ENCODE data around the gene PTPN1.

Gene PTPN1

DNA sequence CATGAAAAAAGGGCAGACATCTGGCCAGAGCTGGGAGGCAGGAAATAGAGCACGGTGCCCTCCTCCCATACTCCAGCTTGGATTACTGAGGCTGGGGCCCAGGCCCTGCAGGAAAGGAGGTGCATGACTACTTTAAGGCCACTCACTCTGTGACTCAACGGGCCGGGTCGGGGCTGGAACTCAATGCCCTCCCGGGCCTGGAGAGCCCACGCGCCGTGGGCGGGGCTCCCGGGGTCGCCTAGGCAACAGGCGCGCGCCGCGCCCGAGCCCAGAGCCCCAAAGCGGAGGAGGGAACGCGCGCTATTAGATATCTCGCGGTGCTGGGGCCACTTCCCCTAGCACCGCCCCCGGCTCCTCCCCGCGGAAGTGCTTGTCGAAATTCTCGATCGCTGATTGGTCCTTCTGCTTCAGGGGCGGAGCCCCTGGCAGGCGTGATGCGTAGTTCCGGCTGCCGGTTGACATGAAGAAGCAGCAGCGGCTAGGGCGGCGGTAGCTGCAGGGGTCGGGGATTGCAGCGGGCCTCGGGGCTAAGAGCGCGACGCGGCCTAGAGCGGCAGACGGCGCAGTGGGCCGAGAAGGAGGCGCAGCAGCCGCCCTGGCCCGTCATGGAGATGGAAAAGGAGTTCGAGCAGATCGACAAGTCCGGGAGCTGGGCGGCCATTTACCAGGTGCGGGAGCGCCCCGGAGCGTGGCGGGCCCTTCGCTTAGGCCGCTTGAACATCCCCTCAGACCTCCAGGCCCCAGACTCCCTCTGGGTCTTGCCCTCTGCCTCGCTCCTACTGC lies at the start of gene PTPN1:
PTPN1 (plus strand) TSS at position 461 of the 783 bp plus-strand sequence; CDS start at position 606, 145 bp downstream.
- peak; percentile 98 for DNase-seq (ENCODE audit: low read depth)
- H3K4me3 ChIP-seq (ENCODE audit: low read length): peak within 1 kb of the TSS; percentile 96
- peak; percentile 11; the same call in 1 of the 2 replicates for TF ChIP-seq CTCF (conservative IDR thresholded peaks at IDR 0.05; ENCODE audit: low read length)

DNA sequence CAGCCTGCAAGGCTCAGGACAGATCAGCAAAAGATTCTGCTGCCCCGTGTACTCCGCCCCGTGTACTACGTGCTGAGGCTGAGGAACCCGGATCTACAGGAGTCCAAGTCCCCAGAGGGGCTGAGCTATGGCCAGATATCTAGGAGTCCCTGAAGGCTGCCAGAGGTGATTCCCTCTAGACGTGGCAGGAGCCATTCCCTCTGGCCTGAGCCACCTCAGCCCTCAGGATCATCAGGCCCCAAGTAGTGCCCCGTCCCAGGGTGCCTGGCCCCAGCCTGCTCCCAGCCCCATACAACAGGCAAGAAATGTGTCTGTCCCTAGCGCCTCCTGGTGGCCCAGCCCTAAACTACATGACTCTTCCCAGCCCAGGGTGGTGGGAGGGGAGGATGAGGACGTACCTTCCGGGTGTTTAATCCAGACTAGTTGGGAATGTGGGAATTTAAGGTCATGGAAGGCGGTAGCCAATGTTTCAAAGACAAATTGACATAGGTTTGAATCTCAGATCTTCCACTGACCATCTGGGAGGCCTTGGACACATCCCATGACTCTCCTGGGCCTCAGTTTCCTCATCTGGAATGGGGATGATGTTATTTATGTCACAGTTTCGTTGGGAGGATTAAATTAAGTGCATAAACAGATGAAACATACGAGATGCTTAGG lies 49.4 kb upstream of the PTPN1 start:
- no peak overlapping the region for H3K4me3 ChIP-seq (ENCODE audit: low read length)
- DNase-seq (ENCODE audit: low read depth): peak; percentile 76
- peak; percentile 95 for TF ChIP-seq CTCF (conservative IDR thresholded peaks at IDR 0.05; ENCODE audit: low read length)

DNA sequence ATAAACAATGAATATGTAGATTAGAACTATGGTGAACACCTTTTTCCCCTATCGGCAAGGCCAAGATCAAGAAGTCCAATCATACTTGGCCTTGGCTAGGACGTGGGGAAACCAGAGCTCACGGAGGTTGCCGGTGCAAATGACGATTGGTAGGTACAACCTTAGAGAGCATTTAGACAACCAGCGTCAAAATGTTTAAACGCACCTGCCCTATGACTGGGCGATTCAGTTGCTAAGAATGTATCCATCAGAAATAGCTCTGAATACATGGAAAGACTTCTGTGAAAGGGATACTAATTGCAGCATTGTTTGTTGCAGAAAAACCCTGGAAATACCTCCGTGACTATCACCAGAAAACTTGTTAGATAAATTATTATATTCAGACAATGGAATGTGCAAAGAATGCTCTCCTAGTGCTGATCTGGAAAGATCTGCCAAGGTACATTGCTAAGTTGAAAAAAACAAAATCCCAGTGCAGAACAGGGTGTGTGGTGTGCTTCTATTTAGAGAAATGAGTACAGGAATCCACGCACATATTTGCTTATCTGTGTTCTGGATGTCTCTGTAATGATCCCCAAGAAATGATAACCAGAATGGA lies 48.0 kb upstream of the PTPN1 start:
- no peak for TF ChIP-seq CTCF (conservative IDR thresholded peaks at IDR 0.05; ENCODE audit: low read length)
- no peak overlapping the region for H3K4me3 ChIP-seq (ENCODE audit: low read length)
- DNase-seq (ENCODE audit: low read depth): peak; percentile 42

DNA sequence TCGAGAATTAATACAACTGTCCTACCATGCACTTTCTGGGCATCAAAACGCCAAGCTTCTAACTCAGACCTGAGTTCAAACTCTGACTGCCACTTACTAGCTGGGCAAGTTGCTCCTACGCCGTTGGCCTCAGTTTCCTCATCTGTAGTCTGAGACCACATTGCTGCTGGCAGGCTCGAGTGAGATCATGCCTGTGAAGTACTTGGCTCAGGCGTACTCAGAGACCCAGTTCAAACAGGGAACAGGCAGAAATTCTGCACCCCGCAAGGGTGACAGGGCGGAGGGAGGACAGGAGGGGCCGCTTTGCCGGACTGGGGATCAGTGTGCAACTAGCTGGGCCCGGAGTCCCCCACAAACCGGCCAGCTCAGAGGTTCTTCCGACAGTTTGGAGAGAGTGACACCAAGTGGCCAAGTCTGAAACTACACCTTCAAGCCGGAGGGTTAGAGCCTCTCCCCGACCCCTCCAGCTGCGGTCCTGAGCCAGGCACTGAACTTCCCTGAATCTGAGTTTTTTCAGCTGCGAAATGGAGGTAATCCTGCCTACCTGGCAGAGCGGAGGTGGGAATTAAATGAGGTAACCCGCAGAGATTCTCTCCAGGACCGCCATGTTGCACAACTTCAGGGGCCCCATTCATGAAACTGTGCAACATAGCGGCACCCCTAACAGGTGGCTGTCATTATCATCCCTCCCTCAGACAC lies 46.0 kb upstream of the PTPN1 start:
- DNase-seq (ENCODE audit: low read depth): peak; percentile 55
- peak; percentile 70 for TF ChIP-seq CTCF (conservative IDR thresholded peaks at IDR 0.05; ENCODE audit: low read length)
- 0 out of 2 replicates have a peak overlapping the region, but pooled peaks have one; percentile 12 for H3K4me3 ChIP-seq (ENCODE audit: low read length)

DNA sequence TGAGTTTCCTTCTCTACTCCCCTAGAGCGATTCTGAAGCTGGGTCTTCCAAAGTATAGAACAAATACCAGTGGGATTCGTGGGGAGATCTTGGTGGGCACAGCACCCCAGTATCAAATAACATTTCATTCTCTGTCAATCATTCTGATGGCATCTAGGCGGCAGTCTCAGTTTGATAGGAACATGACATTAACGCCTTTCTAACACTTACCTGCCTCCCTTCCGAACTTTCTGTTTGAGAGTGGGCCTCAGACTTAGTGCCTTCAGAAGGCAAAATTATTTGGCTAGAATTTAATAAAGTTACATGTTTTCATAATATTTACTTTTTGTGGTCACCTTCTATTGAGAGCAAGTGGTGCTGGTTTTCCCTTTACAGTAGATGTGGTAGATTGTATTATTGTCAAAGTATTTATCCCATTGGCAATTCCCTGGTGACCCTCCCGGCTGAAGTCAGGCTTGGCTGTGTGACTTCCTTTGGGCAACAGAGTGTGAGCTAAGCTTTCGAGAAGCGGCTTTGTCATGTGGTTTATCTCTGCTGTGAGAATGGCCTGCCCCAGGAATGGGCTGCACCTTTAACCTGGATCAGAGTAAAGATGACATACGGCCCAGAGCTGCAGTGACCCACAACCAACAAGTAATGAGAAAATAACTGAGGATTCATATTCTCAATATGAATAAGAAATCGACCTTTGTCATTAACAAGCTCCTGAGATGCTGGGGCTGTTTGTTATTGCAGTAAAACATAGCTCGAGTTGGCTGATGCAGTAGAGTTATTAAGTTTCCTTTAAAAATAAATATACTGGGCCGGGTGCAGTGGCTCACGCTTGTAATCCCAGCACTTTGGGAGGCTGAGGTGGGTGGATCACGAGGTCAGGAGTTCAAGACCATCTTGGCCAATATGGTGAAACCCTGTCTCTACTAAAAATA lies 45.2 kb upstream of the PTPN1 start:
- no peak overlapping the region for H3K4me3 ChIP-seq (ENCODE audit: low read length)
- TF ChIP-seq CTCF (conservative IDR thresholded peaks at IDR 0.05; ENCODE audit: low read length): no peak
- no peak for DNase-seq (ENCODE audit: low read depth)

GRCh38 chr20:50467174-50467573 lies 43.0 kb upstream of the PTPN1 start:
- no peak overlapping the region for H3K4me3 ChIP-seq (ENCODE audit: low read length)
- no peak for DNase-seq (ENCODE audit: low read depth)
- TF ChIP-seq CTCF (conservative IDR thresholded peaks at IDR 0.05; ENCODE audit: low read length): no peak
